ENCODE measurements around the gene TGFB1I1. TPM values are rescaled to one million over a fixed set of nuclear protein-coding genes. Genes with fewer than 3 reads are reported as not detected.
"Not testable (repeated sequence)": the region's sequence is repeated elsewhere in the genome, so short reads cannot be mapped to it uniquely, and the experiment has no call there.

Gene TGFB1I1
- total RNA-seq, 1 experiment from 2014 or later = 13.1 TPM

GRCh38 chr16:31522071-31522470 lies 50.1 kb downstream of the TGFB1I1 start:
- Histone ChIP-seq H3K27me3 (no peaks in the 10 kb centered on the region), H3K36me3 (no peaks in the 10 kb centered on the region), H3K4me3 (no peak overlapping the region), H3K4me1 (no peaks in the 10 kb centered on the region), H3K27ac (no peak overlapping the region), H3K9me3 (replicated peaks) (no peaks in the 10 kb centered on the region)
- no peak for DNase-seq

DNA sequence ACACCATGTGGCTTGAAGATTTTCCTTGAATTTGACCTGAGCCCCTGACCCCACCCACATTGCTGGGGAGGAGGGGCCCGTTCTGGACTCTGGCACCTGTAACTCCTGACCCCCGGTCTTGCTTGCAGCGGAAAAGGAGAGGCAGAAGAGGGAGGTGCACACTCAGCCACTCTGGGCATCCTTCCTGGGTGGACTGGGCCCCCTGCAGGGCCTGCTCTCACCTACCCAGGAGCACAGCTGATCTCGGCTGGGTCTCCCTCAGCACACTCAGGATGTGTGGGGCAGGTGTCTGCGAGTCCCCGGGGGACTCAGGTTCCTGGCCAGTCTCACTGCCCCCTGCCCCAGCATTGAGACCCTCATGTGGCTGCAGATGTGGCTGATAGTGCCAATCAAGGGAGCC lies 51.8 kb downstream of the TGFB1I1 start:
- H3K4me3 ChIP-seq; H3K27ac ChIP-seq; H3K27me3 ChIP-seq; H3K9me3 ChIP-seq (replicated peaks); H3K36me3 ChIP-seq; DNase-seq; H3K4me1 ChIP-seq: not testable (repeated sequence)

- Histone ChIP-seq H3K27me3 (no peaks in the 10 kb centered on the region), H3K36me3 (no peaks in the 10 kb centered on the region), H3K9me3 (replicated peaks) (no peaks in the 10 kb centered on the region), H3K4me1 (no peaks in the 10 kb centered on the region), H3K27ac (no peak overlapping the region), H3K4me3 (no peak overlapping the region)
- no peak for DNase-seq
Measured at GRCh38 chr16:31525113-31525512, 53.2 kb downstream of the TGFB1I1 start.

Other genes starting within 250 kb of the TGFB1I1 start
- not detected in 2 replicates for gene ITGAM, start 212.2 kb upstream of the TGFB1I1 start, total RNA-seq (2014; rRNA removed; shearing (Covaris generic))
- gene ITGAX, start 117.0 kb upstream of the TGFB1I1 start, total RNA-seq (2014; rRNA removed; shearing (Covaris generic)) = not detected in 2 replicates
- gene ITGAD, start 78.8 kb upstream of the TGFB1I1 start, total RNA-seq (2014; rRNA removed; shearing (Covaris generic)) = not detected in 2 replicates
- gene COX6A2, start 43.8 kb upstream of the TGFB1I1 start, total RNA-seq (2014; rRNA removed; shearing (Covaris generic)) = not detected in 2 replicates
- gene ZNF843, start 29.4 kb upstream of the TGFB1I1 start, total RNA-seq (2014; rRNA removed; shearing (Covaris generic)) = 0.14 TPM in 1 of 2 replicates, not detected in the other
- 6.1 and 6.7 TPM in 2 replicates for gene ARMC5, start 12.7 kb upstream of the TGFB1I1 start, total RNA-seq (2014; rRNA removed; shearing (Covaris generic))
- gene SLC5A2, start 11.0 kb downstream of the TGFB1I1 start, total RNA-seq (2014; rRNA removed; shearing (Covaris generic)) = 0.04 TPM in 1 of 2 replicates, not detected in the other
- 20.8 and 21.0 TPM in 2 replicates for gene RUSF1, start 36.2 kb downstream of the TGFB1I1 start, total RNA-seq (2014; rRNA removed; shearing (Covaris generic))
- not detected in 2 replicates for gene AHSP, start 55.7 kb downstream of the TGFB1I1 start, total RNA-seq (2014; rRNA removed; shearing (Covaris generic))